Activated T-cell treated with anti-CD3 and anti-CD28 coated beads, Interleukin-2, amount 50 U/mL, for 72 hours (primary cell): Measurements from ENCODE around the gene ENOX1. TPM values are rescaled to one million over a fixed set of nuclear protein-coding genes. Genes with fewer than 3 reads are reported as not detected.

Source experiments
- ATAC-seq, 2 donors: fragments of 150-1000 bp; cut with Tn5 transposase; replicated peaks in 1 of 2; 2 replicates each; pipeline ENCODE4 v1.10.0; 2021; ENCODE audit warnings: moderate library complexity in 2 of 2, mild to moderate bottlenecking in 1 of 2
- DNase-seq, 2 donors: peaks; one replicate each; pipeline ENCODE4 v3.0.0; 2021 to 2022; ENCODE audit warnings: mixed read lengths in 1 of 2
- H3K27ac Mint-ChIP-seq: one replicate; pipeline ENCODE4 v1.8.0; 2022; ENCODE audit warnings: mild to moderate bottlenecking, moderate library complexity, mixed read lengths
- H3K27me3 Mint-ChIP-seq: one replicate; pipeline ENCODE4 v1.8.0; 2022; ENCODE audit warnings: low read depth, mixed read lengths
- H3K36me3 Mint-ChIP-seq, 2 donors: one replicate each; pipeline ENCODE4 v1.8.0; 2022; ENCODE audit warnings: mixed read lengths in 2 of 2, mild to moderate bottlenecking in 1 of 2; ENCODE audit not compliant: insufficient read depth in 2 of 2
- H3K4me1 Mint-ChIP-seq: one replicate; pipeline ENCODE4 v1.8.0; 2022; ENCODE audit warnings: low read depth, mixed read lengths
- H3K4me3 Mint-ChIP-seq, 2 donors: one replicate each; pipeline ENCODE4 v1.8.0; 2022; ENCODE audit warnings: mild to moderate bottlenecking in 2 of 2, mixed read lengths in 2 of 2, moderate library complexity in 2 of 2
- H3K9me3 Mint-ChIP-seq, 2 donors: one replicate each; pipeline ENCODE4 v1.8.0; 2022; ENCODE audit warnings: mixed read lengths in 2 of 2
- total RNA-seq, 2 donors: library from RNA; stranded (reverse); gene quantifications; one replicate each; pipeline ENCODE4 v1.2.3, GENCODE V29; 2022

Gene ENOX1
- total RNA-seq, 2 donors from 2014 or later, result 1.2 to 2.0 TPM

GRCh38 chr13:43331672-43332071, 455.1 kb downstream of the ENOX1 start:
- no peaks in the 10 kb centered on the region for H3K4me1 Mint-ChIP-seq
- DNase-seq (no peak), ATAC-seq (no peak)
- H3K27ac Mint-ChIP-seq, result no peak overlapping the region
- no peak overlapping the region for H3K4me3 Mint-ChIP-seq
- H3K36me3 Mint-ChIP-seq, result no peaks in the 10 kb centered on the region
- H3K27me3 Mint-ChIP-seq, result no peaks in the 10 kb centered on the region
- H3K9me3 Mint-ChIP-seq, result no peaks in the 10 kb centered on the region

- Mint-ChIP-seq H3K36me3 (no peaks in the 10 kb centered on the region), H3K4me3 (no peak overlapping the region), H3K9me3 (no peaks in the 10 kb centered on the region), H3K27me3 (no peaks in the 10 kb centered on the region), H3K27ac (no peak overlapping the region), H3K4me1 (no peaks in the 10 kb centered on the region)
- ATAC-seq (no peak), DNase-seq (no peak)
These were observed 457.1 kb downstream of the ENOX1 start for GRCh38 chr13:43329702-43330101.

- no peaks in the 10 kb centered on the region for H3K36me3 Mint-ChIP-seq
These were observed 457.9 kb downstream of the ENOX1 start for GRCh38 chr13:43328907-43329306.

DNA sequence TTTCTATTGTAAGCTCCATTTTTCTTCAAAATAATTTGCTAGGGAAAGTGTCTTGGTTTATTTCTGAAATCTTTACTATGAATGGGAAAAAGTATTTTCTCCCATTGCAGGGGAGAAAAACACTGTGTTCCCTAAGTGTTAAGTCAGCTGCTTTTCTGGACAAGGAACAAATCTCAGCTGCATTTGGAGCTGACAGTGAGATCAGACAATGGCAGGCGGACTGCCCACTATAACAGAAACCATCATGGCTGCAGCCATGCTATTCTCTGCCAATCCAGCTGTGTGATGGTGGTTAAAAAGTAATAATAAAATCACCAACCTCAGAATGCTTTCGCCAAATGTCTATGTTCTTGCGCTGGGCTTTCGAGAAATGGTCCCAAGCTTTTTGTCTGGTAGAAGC, 460.7 kb downstream of the ENOX1 start:
- ATAC-seq (no peak), DNase-seq (no peak)
- no peaks in the 10 kb centered on the region for H3K9me3 Mint-ChIP-seq
- no peaks in the 10 kb centered on the region for H3K27me3 Mint-ChIP-seq
- H3K36me3 Mint-ChIP-seq, result no peaks in the 10 kb centered on the region
- H3K4me1 Mint-ChIP-seq, result no peaks in the 10 kb centered on the region
- no peak overlapping the region for H3K4me3 Mint-ChIP-seq
- H3K27ac Mint-ChIP-seq, result no peak overlapping the region

More at GRCh38 chr13:43328907-43329306, 457.9 kb downstream of the ENOX1 start:
- Mint-ChIP-seq H3K4me1 (no peaks in the 10 kb centered on the region), H3K27me3 (no peaks in the 10 kb centered on the region), H3K9me3 (no peaks in the 10 kb centered on the region), H3K4me3 (no peak overlapping the region), H3K27ac (no peak overlapping the region)
- DNase-seq, result no peak
- no peak for ATAC-seq

- H3K4me1 Mint-ChIP-seq, result no peaks in the 10 kb centered on the region
- DNase-seq, result no peak
- no peak overlapping the region for H3K27ac Mint-ChIP-seq
- H3K27me3 Mint-ChIP-seq, result no peaks in the 10 kb centered on the region
- H3K9me3 Mint-ChIP-seq, result no peaks in the 10 kb centered on the region
- no peak for ATAC-seq
- no peaks in the 10 kb centered on the region for H3K36me3 Mint-ChIP-seq
- H3K4me3 Mint-ChIP-seq, result no peak overlapping the region
These were observed 461.1 kb downstream of the ENOX1 start for GRCh38 chr13:43325636-43326035.

DNA sequence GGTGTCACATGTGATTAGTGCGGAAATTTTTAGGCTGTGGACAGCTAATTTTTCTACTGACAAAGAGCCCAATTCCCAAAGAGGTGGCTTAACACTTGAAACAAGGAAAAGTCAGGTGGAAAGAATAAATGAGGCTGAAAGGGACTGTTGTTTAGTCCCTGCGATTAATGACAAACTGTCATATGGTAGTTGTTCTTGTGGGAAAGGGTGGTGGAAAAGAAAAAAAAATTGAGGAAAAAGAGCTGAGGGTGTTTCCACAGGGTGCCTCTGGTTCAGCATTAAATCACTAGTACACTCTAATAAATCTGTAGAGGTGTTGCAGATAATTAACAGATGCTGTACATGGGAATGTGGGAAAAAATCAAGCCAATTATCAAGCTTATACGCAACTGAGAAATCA, 462.6 kb downstream of the ENOX1 start:
- Mint-ChIP-seq H3K27me3 (no peaks in the 10 kb centered on the region), H3K4me1 (no peaks in the 10 kb centered on the region), H3K27ac (no peak overlapping the region), H3K36me3 (no peaks in the 10 kb centered on the region), H3K9me3 (no peaks in the 10 kb centered on the region), H3K4me3 (no peak overlapping the region)
- no peak for ATAC-seq
- DNase-seq, result no peak

DNA sequence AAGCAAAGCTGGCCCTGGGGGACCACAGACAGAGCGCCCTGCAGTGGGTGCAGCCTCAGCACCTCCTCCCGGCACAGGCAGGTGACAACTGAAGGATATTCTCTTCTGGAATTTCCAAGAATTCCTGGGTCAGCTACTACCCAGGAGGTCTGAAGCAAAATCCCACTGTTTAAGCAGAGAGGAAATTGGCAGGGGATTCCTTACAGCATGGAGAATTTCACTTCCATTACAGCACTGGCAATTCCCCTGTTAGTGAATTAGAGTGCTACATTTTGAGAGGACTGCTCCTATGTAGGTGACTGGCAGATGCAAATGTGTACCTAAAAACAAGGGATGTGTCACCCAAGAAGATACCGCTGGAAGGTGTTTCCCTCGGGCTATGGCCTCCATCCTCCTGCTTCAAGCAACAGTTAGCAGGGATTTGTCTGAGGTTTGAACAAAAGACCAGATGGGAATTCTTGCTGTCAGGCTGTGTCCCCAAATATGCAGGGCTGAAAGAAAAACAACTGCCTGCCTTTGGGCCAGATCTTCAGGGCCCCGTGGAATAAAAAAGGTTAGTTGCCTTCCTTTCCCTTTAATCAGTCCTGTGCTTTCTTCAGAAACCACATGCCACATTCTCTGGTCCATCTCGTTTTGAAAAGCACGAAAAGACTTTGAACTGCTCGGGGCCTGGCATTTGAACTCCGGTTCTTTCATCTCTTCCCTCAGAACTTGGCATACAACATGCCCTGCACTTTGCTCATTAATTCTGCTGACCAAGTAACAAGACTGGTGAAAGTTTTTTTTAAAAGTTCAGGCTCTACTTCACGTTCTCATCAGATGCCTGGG, 466.9 kb downstream of the ENOX1 start:
- ATAC-seq (no peak), DNase-seq (no peak)
- Mint-ChIP-seq H3K4me3 (no peak overlapping the region), H3K27me3 (no peaks in the 10 kb centered on the region), H3K36me3 (no peaks in the 10 kb centered on the region), H3K27ac (no peak overlapping the region), H3K9me3 (no peaks in the 10 kb centered on the region), H3K4me1 (no peaks in the 10 kb centered on the region)

- no peaks in the 10 kb centered on the region for H3K4me1 Mint-ChIP-seq
- H3K27me3 Mint-ChIP-seq, result no peaks in the 10 kb centered on the region
- H3K36me3 Mint-ChIP-seq, result no peaks in the 10 kb centered on the region
These were observed 469.8 kb downstream of the ENOX1 start for GRCh38 chr13:43316946-43317353.

DNA sequence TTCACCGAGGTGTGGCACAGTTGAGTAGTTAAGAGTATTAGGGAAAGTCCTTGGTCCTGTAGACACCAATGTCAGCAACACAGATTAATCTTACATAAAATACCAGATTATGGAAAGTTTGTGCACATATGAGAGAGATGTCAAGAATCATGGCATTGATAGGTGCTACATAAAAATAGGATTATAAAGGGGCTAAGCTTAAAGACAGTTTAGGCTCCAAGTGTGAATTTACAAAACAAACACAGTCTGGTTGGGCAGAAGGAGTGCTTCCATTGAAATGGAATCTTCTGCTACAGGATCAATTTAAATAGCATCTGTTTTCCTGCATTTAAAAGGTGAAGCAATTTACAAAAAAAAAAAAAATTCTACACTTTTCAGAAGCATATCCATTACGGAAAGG, 470.5 kb downstream of the ENOX1 start:
- DNase-seq (no peak), ATAC-seq (no peak)
- Mint-ChIP-seq H3K4me3 (no peak overlapping the region), H3K27ac (no peak overlapping the region), H3K9me3 (no peaks in the 10 kb centered on the region), H3K36me3 (no peaks in the 10 kb centered on the region), H3K27me3 (no peaks in the 10 kb centered on the region), H3K4me1 (no peaks in the 10 kb centered on the region)

More at GRCh38 chr13:43316946-43317353, 469.8 kb downstream of the ENOX1 start:
- no peak for ATAC-seq
- DNase-seq, result no peak
- no peaks in the 10 kb centered on the region for H3K9me3 Mint-ChIP-seq
- no peak overlapping the region for H3K4me3 Mint-ChIP-seq
- H3K27ac Mint-ChIP-seq, result no peak overlapping the region

DNA sequence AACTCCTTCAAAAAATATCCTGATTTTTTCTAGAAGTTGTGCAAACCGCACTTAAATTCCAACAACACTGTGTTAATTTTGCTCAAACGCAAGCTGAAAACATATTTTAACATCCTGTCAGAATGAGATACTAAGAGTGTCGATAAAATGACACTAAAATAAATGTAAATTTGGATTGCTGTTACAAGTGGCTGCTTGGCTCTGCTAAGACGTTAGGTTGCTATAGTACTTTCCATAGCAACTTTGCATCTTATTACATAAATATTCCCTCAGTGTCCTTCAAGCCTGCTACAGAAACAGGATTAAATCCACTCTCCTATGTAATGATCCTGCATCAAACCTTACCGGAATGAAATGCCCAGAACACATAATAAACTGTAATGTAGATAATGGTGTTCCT, 471.2 kb downstream of the ENOX1 start:
- H3K27ac Mint-ChIP-seq, result no peak overlapping the region
- DNase-seq, result no peak
- no peaks in the 10 kb centered on the region for H3K36me3 Mint-ChIP-seq
- H3K9me3 Mint-ChIP-seq, result no peaks in the 10 kb centered on the region
- ATAC-seq, result no peak
- H3K4me1 Mint-ChIP-seq, result no peaks in the 10 kb centered on the region
- no peak overlapping the region for H3K4me3 Mint-ChIP-seq
- no peaks in the 10 kb centered on the region for H3K27me3 Mint-ChIP-seq

- ATAC-seq, result no peak
- no peak for DNase-seq
- no peaks in the 10 kb centered on the region for H3K36me3 Mint-ChIP-seq
- no peak overlapping the region for H3K27ac Mint-ChIP-seq
- H3K27me3 Mint-ChIP-seq, result peaks cover 19% of the 10 kb centered on the region
- H3K4me3 Mint-ChIP-seq, result no peak overlapping the region
- no peaks in the 10 kb centered on the region for H3K9me3 Mint-ChIP-seq
- H3K4me1 Mint-ChIP-seq, result no peaks in the 10 kb centered on the region
These were observed 477.5 kb downstream of the ENOX1 start for GRCh38 chr13:43309311-43309710.

- no peak for ATAC-seq
- H3K27ac Mint-ChIP-seq, result no peak overlapping the region
- no peaks in the 10 kb centered on the region for H3K36me3 Mint-ChIP-seq
- no peaks in the 10 kb centered on the region for H3K9me3 Mint-ChIP-seq
- H3K4me1 Mint-ChIP-seq, result no peaks in the 10 kb centered on the region
- no peak for DNase-seq
- H3K27me3 Mint-ChIP-seq, result peaks cover 19% of the 10 kb centered on the region
- no peak overlapping the region for H3K4me3 Mint-ChIP-seq
These were observed 478.8 kb downstream of the ENOX1 start for GRCh38 chr13:43307921-43308433.

- H3K9me3 Mint-ChIP-seq, result no peaks in the 10 kb centered on the region
- H3K36me3 Mint-ChIP-seq, result no peaks in the 10 kb centered on the region
- no peaks in the 10 kb centered on the region for H3K4me1 Mint-ChIP-seq
- no peak overlapping the region for H3K4me3 Mint-ChIP-seq
- DNase-seq, result no peak
- H3K27me3 Mint-ChIP-seq, result peaks cover 19% of the 10 kb centered on the region
- no peak overlapping the region for H3K27ac Mint-ChIP-seq
- no peak for ATAC-seq
These were observed 479.4 kb downstream of the ENOX1 start for GRCh38 chr13:43307221-43307920.
